Fibroblast of pulmonary artery (primary cell): Measurements from ENCODE around the gene SPHK1.
"Not testable (repeated sequence)": the region's sequence is repeated elsewhere in the genome, so short reads cannot be mapped to it uniquely, and the experiment has no call there.

ENCODE experiments used
- DNase-seq: peaks from one replicate; pipeline ENCODE4 v3.0.0-alpha.2; 2010; ENCODE audit warnings: low read depth
- H3K4me3 ChIP-seq: replicated peaks from 2 replicates; pipeline ENCODE4 v1.5.1; 2011; ENCODE audit warnings: low read depth, mild to moderate bottlenecking, control low read depth, low read length, moderate library complexity
- TF ChIP-seq, protein P1 (sequence below): IDR thresholded peaks from 2 replicates; pipeline ENCODE4 v1.5.1; 2011; ENCODE audit warnings: mild to moderate bottlenecking, control low read depth, low read length, inconsistent platforms; ENCODE audit errors: missing control alignments

Gene SPHK1

GRCh38 chr17:76354747-76355310, 29.6 kb upstream of the SPHK1 start:
- no peak for DNase-seq
- TF ChIP-seq, protein P1, sequence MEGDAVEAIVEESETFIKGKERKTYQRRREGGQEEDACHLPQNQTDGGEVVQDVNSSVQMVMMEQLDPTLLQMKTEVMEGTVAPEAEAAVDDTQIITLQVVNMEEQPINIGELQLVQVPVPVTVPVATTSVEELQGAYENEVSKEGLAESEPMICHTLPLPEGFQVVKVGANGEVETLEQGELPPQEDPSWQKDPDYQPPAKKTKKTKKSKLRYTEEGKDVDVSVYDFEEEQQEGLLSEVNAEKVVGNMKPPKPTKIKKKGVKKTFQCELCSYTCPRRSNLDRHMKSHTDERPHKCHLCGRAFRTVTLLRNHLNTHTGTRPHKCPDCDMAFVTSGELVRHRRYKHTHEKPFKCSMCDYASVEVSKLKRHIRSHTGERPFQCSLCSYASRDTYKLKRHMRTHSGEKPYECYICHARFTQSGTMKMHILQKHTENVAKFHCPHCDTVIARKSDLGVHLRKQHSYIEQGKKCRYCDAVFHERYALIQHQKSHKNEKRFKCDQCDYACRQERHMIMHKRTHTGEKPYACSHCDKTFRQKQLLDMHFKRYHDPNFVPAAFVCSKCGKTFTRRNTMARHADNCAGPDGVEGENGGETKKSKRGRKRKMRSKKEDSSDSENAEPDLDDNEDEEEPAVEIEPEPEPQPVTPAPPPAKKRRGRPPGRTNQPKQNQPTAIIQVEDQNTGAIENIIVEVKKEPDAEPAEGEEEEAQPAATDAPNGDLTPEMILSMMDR: no peak

GRCh38 chr17:76356803-76357456, 27.5 kb upstream of the SPHK1 start:
- DNase-seq: no peak
- no peak overlapping the region for H3K4me3 ChIP-seq
- TF ChIP-seq, protein P1: no peak

More at GRCh38 chr17:76354747-76355310, 29.6 kb upstream of the SPHK1 start:
- no peak overlapping the region for H3K4me3 ChIP-seq

DNA sequence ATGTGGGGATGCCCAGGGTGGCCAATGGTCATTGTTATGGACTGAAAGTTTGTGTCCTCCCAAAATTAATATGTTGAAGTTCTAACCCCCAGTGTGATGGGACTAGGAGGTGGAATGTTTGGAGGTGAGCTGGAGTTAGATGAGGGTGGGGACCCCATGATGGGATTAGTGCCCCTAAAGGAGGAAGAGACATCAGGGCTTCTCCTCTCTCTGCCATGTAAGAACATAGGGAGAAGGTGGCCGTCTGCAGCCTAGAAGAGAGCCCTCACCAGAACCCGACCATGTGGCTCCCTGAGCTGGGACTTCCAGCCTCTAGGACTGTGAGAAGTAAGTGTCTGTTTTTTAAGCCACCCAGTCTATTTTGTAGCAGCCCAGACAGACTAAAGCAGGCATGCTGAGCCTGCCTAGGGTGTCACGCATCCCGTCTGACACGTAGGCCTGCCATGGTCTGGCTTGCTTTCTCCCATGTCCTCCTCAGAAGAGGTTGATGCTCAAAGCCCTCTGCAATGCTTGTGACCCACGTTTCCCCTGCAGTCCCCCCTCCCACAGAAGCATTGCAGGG, 26.7 kb upstream of the SPHK1 start:
- H3K4me3 ChIP-seq: no peak overlapping the region
- TF ChIP-seq, protein P1: no peak
- DNase-seq: no peak

- TF ChIP-seq, protein P1: no peak
Measured at GRCh38 chr17:76359375-76359774, 25.0 kb upstream of the SPHK1 start.

DNA sequence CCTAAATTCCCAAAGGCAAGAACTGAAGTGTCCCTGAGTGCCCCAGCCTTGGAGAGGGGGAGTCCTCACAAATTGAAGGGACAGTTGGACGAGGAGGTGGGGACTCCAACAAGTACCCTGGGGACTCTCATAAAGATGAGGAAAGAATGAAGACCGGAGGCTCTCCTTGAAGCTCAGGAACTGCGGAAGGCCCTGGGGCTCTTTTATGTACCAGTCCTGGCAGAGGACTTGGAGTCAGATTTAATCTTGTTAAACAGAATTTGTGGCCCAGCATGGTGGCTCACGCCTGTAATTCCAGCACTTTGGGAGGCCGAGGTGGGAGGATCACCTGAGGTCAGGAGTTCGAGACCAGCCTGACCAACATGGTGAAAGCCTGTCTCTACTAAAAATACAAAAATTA, 24.6 kb upstream of the SPHK1 start:
- DNase-seq, H3K4me3 ChIP-seq: not testable (repeated sequence)

More at GRCh38 chr17:76359375-76359774, 25.0 kb upstream of the SPHK1 start:
- no peak overlapping the region for H3K4me3 ChIP-seq
- DNase-seq: no peak

DNA sequence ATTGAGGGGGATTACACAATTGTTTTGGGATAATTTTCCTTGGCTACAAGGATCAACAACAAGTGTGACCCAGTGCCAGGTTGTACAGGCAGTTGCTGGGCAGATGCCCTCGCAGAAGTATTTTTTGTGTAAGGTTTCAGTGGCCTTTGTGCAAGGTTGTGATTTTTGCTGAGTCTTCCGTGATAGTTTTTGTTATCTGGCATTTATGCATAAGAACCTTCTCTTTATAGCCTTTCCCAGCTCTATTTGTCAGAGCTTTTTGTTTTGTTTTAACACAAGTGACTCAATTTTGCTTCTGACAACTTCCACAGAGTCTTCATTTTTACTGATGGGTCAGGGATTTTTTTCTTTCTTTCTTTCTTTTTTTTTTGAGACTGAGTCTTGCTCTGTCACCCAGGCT, 23.9 kb upstream of the SPHK1 start:
- DNase-seq: no peak
- no peak overlapping the region for H3K4me3 ChIP-seq
- TF ChIP-seq, protein P1: no peak

- no peak for DNase-seq
- TF ChIP-seq, protein P1: no peak
- H3K4me3 ChIP-seq: no peak overlapping the region
Measured at GRCh38 chr17:76363107-76363842, 21.1 kb upstream of the SPHK1 start.
